IPS DF 4.7 (cell line): ENCODE measurements around the gene TFAP2E.
"Not testable (repeated sequence)": the region's sequence is repeated elsewhere in the genome, so short reads cannot be mapped to it uniquely, and the experiment has no call there.

ENCODE experiments used
- DNase-seq: peaks from one replicate; pipeline ENCODE4 v3.0.0-alpha.2; 2013; ENCODE audit warnings: low spot score; ENCODE audit errors: extremely low read depth

Gene TFAP2E

GRCh38 chr1:35574125-35574654 lies 1.1 kb downstream of the TFAP2E start:
- no peak for DNase-seq

- DNase-seq = no peak
These were observed 1.7 kb downstream of the TFAP2E start for GRCh38 chr1:35574655-35575415.

GRCh38 chr1:35575416-35575958 lies 2.4 kb downstream of the TFAP2E start:
- no peak for DNase-seq

- no peak for DNase-seq
These were observed 3.1 kb downstream of the TFAP2E start for GRCh38 chr1:35576061-35576765.

- not testable (repeated sequence) for DNase-seq
These were observed 3.6 kb downstream of the TFAP2E start for GRCh38 chr1:35576766-35577070.

GRCh38 chr1:35577071-35577998 lies 4.2 kb downstream of the TFAP2E start:
- no peak for DNase-seq

GRCh38 chr1:35580949-35581388 lies 7.9 kb downstream of the TFAP2E start:
- DNase-seq = no peak

- DNase-seq = not testable (repeated sequence)
These were observed 8.5 kb downstream of the TFAP2E start for GRCh38 chr1:35581621-35582020.

GRCh38 chr1:35585281-35585680 lies 12.2 kb downstream of the TFAP2E start:
- DNase-seq = no peak

GRCh38 chr1:35585805-35586204 lies 12.7 kb downstream of the TFAP2E start:
- not testable (repeated sequence) for DNase-seq

- no peak for DNase-seq
These were observed 13.7 kb downstream of the TFAP2E start for GRCh38 chr1:35586808-35587207.

- DNase-seq = no peak
These were observed 14.6 kb downstream of the TFAP2E start for GRCh38 chr1:35587736-35588135.

GRCh38 chr1:35588197-35588910 lies 15.2 kb downstream of the TFAP2E start:
- no peak for DNase-seq

- DNase-seq = no peak
These were observed 16.7 kb downstream of the TFAP2E start for GRCh38 chr1:35589516-35590427.

- DNase-seq = no peak
These were observed 17.4 kb downstream of the TFAP2E start for GRCh38 chr1:35590476-35591040.

- no peak for DNase-seq
These were observed 18.1 kb downstream of the TFAP2E start for GRCh38 chr1:35591211-35591610.

GRCh38 chr1:35592991-35593769 lies 20.1 kb downstream of the TFAP2E start:
- DNase-seq = no peak

GRCh38 chr1:35594005-35594760 lies 21.1 kb downstream of the TFAP2E start:
- DNase-seq = no peak
